Endodermal cell (in vitro differentiated cells): ENCODE data around the gene MEGF8. TPM values are rescaled to one million over a fixed set of nuclear protein-coding genes. Genes with fewer than 3 reads are reported as not detected.
A peak's percentile ranks its signal among the peaks of the same experiment; 100 is the strongest.

Source experiments
- DNase-seq: peaks from one replicate; pipeline ENCODE4 v3.0.0-alpha.2; 2017
- H3K27ac ChIP-seq: 2 replicates; pipeline ENCODE4 v1.5.1; 2013; ENCODE audit warnings: mild to moderate bottlenecking, low read depth, low read length, moderate library complexity
- H3K27me3 ChIP-seq: 2 replicates; pipeline ENCODE4 v1.6.1; 2013; ENCODE audit warnings: mild to moderate bottlenecking, low read length, moderate library complexity; ENCODE audit not compliant: insufficient read depth, control insufficient read depth, poor library complexity, severe bottlenecking
- H3K36me3 ChIP-seq: 2 replicates; pipeline ENCODE4 v1.7.0; 2013; ENCODE audit warnings: mild to moderate bottlenecking, low read length, moderate library complexity; ENCODE audit not compliant: control insufficient read depth, insufficient read depth
- H3K4me1 ChIP-seq: one replicate; pipeline ENCODE4 v1.7.0; 2013; ENCODE audit warnings: low read length; ENCODE audit not compliant: control insufficient read depth, insufficient read depth
- H3K4me3 ChIP-seq: 2 replicates; pipeline ENCODE4 v1.5.1; 2013; ENCODE audit warnings: mild to moderate bottlenecking, low read length, moderate library complexity
- H3K9ac ChIP-seq: 2 replicates; pipeline ENCODE4 v1.6.1; 2013; ENCODE audit warnings: mild to moderate bottlenecking, low read length, moderate library complexity; ENCODE audit not compliant: poor library complexity, severe bottlenecking; ENCODE audit errors: extremely low read depth
- H3K9me3 ChIP-seq: 2 replicates; pipeline ENCODE4 v1.6.1; 2013; ENCODE audit warnings: mild to moderate bottlenecking, low read length, moderate library complexity; ENCODE audit not compliant: control insufficient read depth
- H3K27ac Mint-ChIP-seq: 2 replicates; pipeline ENCODE4 v1.8.0; 2020; ENCODE audit warnings: mixed read lengths
- H3K27me3 Mint-ChIP-seq: 2 replicates; pipeline ENCODE4 v1.8.0; 2021; ENCODE audit warnings: mild to moderate bottlenecking, mixed read lengths; ENCODE audit not compliant: insufficient read depth
- H3K36me3 Mint-ChIP-seq: 2 replicates; pipeline ENCODE4 v1.8.0; 2020; ENCODE audit warnings: low read depth, mixed read lengths
- H3K4me1 Mint-ChIP-seq: 2 replicates; pipeline ENCODE4 v1.8.0; 2020; ENCODE audit warnings: mixed read lengths
- H3K4me3 Mint-ChIP-seq: 2 replicates; pipeline ENCODE4 v1.8.0; 2020; ENCODE audit warnings: mild to moderate bottlenecking, moderate library complexity, mixed read lengths
- H3K9me3 Mint-ChIP-seq: 2 replicates; pipeline ENCODE4 v1.8.0; 2020; ENCODE audit warnings: mild to moderate bottlenecking, mixed read lengths
- WGBS, 2 experiments: methylation state at CpG; one replicate each; pipeline versions ENCODE4 v1.1.5 to v1.1.7; 2013; ENCODE audit warnings: missing lambda C conversion rate in 2 of 2, mixed read lengths in 1 of 2; ENCODE audit not compliant: insufficient coverage in 1 of 2, insufficient read length in 1 of 2; 5-methylcytosine and 5-hydroxymethylcytosine counted together
- total RNA-seq, 2 donors: library from RNA; stranded (reverse); fragmentation: NEBNext Ultra II Directional in 1 of 2; extraction: Animal tissue kit (Norgen Biotek cat#: 25700) in 1 of 2; gene quantifications; 2 replicates in 1 of 2; 3 replicates in 1 of 2; pipeline ENCODE4 v1.2.1, GENCODE V29; 2021
- TF ChIP-seq, protein P1 (sequence below): fragments of 200-600 bp; sonication (generic); conservative IDR thresholded peaks from 2 replicates; pipeline ENCODE4 v1.5.0; 2021; ENCODE audit warnings: antibody characterized with exemption, mild to moderate bottlenecking

MEGF8 gene
- total RNA-seq, 2 donors from 2014 or later: 48.0 to 51.4 TPM

DNA sequence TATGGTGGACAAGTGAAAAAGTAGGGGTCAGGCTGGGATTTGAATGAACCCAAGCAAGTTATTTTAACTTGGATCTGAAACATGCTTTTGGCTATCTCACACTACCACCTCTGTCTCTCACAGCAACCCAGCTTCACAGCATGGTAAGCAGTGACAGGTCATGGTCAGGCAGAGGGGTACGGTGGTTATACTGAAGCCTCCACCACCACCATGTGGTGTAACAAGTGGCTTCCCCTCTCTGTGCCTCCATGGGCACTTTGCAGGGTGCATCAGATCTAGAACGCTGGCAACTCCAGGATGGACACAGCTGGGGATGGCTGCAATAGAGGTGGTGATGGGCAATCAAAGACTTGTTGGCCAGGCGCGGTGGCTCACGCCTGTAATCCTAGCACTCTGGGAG is 13.1 kb upstream of the MEGF8 start:
- peaks cover 52% of the 10 kb centered on the region for H3K27me3 Mint-ChIP-seq

DNA sequence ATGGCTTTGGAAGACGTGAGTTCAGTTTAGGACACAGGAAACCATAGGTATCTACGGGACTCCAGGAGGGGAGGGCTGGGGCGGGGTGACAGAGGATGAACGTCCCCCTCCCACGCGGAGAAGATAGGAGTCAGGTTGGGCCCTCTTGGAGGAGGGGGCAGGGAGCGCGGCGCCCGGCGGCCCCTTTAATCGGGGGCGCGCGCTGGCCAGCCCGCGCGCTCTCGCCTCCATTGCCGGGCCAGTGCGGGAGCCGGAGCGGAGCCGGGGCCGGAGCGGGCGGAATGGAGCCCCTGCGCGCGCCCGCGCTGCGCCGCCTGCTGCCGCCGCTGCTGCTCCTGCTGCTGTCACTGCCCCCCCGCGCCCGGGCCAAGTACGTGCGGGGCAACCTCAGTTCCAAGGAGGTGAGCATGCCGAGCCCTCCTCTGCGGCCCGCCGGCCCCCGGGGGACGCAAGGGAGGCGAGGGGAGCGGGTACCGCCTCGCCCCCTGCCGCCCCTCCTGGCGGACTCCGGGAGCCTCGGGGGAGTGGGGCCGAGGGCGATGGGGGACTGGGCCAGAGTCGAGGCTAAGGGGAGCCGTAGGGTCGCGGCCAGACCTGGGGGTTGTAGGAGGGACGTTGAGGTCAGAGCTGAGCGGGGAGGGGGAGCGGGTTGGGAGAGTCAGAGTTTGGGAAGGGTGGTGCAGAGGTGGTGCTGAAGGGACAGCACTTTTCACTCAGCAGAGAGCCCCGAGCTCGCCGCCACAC is 12.2 kb upstream of the MEGF8 start, which contains the start of gene TMEM145:
TSS of gene TMEM145 (plus strand) at position 214 of the 744 bp plus-strand sequence. CDS start at position 282, 68 bp downstream.
- H3K9ac ChIP-seq: no peak within 1 kb of the TSS
- 1 to 2% methylated on average over 22 to 67 of the region's 67 CpGs for WGBS, 2 experiments
- peak; percentile 84 for DNase-seq
- H3K27me3 Mint-ChIP-seq: peaks cover 53% of the 10 kb centered on the region
- no peaks in the 10 kb centered on the region for H3K9me3 Mint-ChIP-seq
- H3K36me3 Mint-ChIP-seq: no peaks in the 10 kb centered on the region
- no peak within 1 kb of the TSS for H3K27ac ChIP-seq
- peaks cover 5% of the 10 kb centered on the region for H3K4me1 Mint-ChIP-seq
- H3K27me3 ChIP-seq: peaks cover 23% of the 10 kb centered on the region
- TF ChIP-seq, protein P1, sequence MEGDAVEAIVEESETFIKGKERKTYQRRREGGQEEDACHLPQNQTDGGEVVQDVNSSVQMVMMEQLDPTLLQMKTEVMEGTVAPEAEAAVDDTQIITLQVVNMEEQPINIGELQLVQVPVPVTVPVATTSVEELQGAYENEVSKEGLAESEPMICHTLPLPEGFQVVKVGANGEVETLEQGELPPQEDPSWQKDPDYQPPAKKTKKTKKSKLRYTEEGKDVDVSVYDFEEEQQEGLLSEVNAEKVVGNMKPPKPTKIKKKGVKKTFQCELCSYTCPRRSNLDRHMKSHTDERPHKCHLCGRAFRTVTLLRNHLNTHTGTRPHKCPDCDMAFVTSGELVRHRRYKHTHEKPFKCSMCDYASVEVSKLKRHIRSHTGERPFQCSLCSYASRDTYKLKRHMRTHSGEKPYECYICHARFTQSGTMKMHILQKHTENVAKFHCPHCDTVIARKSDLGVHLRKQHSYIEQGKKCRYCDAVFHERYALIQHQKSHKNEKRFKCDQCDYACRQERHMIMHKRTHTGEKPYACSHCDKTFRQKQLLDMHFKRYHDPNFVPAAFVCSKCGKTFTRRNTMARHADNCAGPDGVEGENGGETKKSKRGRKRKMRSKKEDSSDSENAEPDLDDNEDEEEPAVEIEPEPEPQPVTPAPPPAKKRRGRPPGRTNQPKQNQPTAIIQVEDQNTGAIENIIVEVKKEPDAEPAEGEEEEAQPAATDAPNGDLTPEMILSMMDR: peak; percentile 41
- H3K4me3 Mint-ChIP-seq: peak within 1 kb of the TSS; percentile 54
- H3K4me3 ChIP-seq: peak within 1 kb of the TSS; percentile 76
- no peak within 1 kb of the TSS for H3K27ac Mint-ChIP-seq
- no peaks in the 10 kb centered on the region for H3K9me3 ChIP-seq
- H3K4me1 ChIP-seq: no peaks in the 10 kb centered on the region
- H3K36me3 ChIP-seq: no peaks in the 10 kb centered on the region

More for the DNA sequence above, 13.1 kb upstream of the MEGF8 start:
- TF ChIP-seq, protein P1: no peak
- no peaks in the 10 kb centered on the region for H3K4me1 ChIP-seq
- WGBS, 2 experiments: 93 to 94% methylated on average over 5 of the region's 5 CpGs
- DNase-seq: no peak
- peak overlapping the region; percentile 54 for H3K4me3 Mint-ChIP-seq
- no peaks in the 10 kb centered on the region for H3K9me3 Mint-ChIP-seq
- no peaks in the 10 kb centered on the region for H3K36me3 ChIP-seq
- H3K27ac ChIP-seq: no peak overlapping the region
- H3K36me3 Mint-ChIP-seq: no peaks in the 10 kb centered on the region
- H3K9me3 ChIP-seq: no peaks in the 10 kb centered on the region
- no peak overlapping the region for H3K27ac Mint-ChIP-seq
- peaks cover 23% of the 10 kb centered on the region for H3K27me3 ChIP-seq
- peaks cover 5% of the 10 kb centered on the region for H3K4me1 Mint-ChIP-seq
- no peak overlapping the region for H3K9ac ChIP-seq
- H3K4me3 ChIP-seq: no peak overlapping the region

DNA sequence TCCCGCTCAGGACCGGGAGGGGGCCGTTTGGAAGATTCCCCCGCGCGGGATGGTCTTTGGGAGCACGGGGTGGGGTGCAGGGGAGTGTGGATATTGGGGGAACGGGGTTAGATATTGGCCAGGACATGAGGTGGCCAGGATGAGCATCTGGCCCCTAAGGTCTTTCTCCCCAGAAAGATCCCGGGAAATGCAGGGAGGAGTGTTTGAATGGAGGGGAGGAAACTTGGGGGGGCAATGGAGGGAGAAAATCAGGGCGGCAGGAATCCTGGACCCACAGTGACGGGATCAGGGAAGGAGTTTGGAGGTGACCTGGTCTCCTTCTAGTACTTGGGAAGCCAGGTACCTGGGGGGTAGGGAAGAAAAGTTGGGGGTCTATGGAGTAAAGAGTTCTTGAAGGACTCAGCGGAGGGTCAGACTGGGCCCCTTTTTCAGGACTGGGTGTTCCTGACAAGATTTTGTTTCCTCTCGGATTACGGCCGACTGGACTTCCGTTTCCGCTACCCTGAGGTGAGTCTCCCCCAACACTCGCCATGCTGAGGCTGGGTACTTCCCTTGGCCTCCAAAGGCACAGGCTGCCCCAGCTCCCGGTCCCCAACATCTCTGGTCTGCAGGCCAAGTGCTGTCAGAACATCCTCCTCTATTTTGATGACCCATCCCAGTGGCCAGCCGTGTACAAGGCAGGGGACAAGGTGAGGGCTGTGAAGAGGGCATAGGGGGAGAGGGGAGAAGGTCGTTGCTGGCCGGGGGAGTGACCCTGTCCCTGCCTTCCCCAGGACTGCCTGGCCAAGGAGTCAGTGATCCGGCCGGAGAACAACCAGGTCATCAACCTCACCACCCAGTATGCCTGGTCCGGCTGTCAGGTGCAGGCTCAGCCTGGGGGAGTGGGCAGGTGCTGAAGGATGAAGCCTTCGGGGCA is 11.3 kb upstream of the MEGF8 start:
- no peak for DNase-seq
- 50 to 62% methylated on average over 12 to 26 of the region's 26 CpGs for WGBS, 2 experiments
- no peak overlapping the region for H3K9ac ChIP-seq
- no peaks in the 10 kb centered on the region for H3K9me3 ChIP-seq
- H3K27ac ChIP-seq: no peak overlapping the region
- H3K9me3 Mint-ChIP-seq: no peaks in the 10 kb centered on the region
- H3K36me3 ChIP-seq: no peaks in the 10 kb centered on the region
- peaks cover 53% of the 10 kb centered on the region for H3K27me3 Mint-ChIP-seq
- no peak overlapping the region for H3K27ac Mint-ChIP-seq
- no peak overlapping the region for H3K4me3 ChIP-seq
- H3K4me1 ChIP-seq: no peaks in the 10 kb centered on the region
- no peaks in the 10 kb centered on the region for H3K36me3 Mint-ChIP-seq
- peaks cover 5% of the 10 kb centered on the region for H3K4me1 Mint-ChIP-seq
- peak overlapping the region; percentile 54 for H3K4me3 Mint-ChIP-seq
- TF ChIP-seq, protein P1: no peak
- H3K27me3 ChIP-seq: peaks cover 23% of the 10 kb centered on the region
